Stimulated activated CD8-positive, alpha-beta memory T cell treated with anti-CD3 and anti-CD28 coated beads, Interleukin-15, amount 100 ng/mL, for 4 hours (primary cell): Measurements from ENCODE around the gene ATL3.
"Not testable (repeated sequence)": the region's sequence is repeated elsewhere in the genome, so short reads cannot be mapped to it uniquely, and the experiment has no call there.

ENCODE experiments used
- DNase-seq, 2 donors: peaks; one replicate each; pipeline ENCODE4 v3.0.0-alpha.2; 2020; ENCODE audit warnings: low read depth in 2 of 2

ATL3 gene

DNA sequence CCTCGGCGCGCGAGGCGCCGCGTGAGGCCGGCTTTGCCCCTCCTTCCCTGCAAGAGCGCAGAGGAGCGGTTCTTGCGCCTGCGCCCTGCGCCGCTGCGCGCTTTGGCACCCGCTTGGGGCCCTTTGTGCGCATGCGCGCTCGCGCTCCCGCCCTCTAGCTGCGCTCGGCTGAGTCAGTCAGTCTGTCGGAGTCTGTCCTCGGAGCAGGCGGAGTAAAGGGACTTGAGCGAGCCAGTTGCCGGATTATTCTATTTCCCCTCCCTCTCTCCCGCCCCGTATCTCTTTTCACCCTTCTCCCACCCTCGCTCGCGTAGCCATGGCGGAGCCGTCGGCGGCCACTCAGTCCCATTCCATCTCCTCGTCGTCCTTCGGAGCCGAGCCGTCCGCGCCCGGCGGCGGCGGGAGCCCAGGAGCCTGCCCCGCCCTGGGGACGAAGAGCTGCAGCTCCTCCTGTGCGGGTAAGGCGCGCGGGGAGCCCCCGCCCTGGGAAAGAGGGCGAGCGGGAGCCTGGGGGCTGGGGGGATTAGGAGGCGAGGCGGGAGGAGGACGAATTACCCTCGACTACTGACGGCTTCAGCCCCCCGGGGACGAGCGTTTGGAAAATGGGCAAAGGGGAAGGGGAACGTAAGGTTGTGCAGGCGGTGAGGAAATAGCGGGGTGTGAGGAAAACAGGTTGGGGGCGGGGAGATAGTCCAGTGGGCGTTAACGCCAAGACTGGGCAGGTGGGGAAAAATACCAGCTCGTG is 10.3 kb upstream of the ATL3 start, which contains the start of gene RTN3:
RTN3 (plus strand) TSS at position 180 of the 745 bp plus-strand sequence; CDS start at position 317, 137 bp downstream.
- peak; percentile 94 to 98 for DNase-seq

DNA sequence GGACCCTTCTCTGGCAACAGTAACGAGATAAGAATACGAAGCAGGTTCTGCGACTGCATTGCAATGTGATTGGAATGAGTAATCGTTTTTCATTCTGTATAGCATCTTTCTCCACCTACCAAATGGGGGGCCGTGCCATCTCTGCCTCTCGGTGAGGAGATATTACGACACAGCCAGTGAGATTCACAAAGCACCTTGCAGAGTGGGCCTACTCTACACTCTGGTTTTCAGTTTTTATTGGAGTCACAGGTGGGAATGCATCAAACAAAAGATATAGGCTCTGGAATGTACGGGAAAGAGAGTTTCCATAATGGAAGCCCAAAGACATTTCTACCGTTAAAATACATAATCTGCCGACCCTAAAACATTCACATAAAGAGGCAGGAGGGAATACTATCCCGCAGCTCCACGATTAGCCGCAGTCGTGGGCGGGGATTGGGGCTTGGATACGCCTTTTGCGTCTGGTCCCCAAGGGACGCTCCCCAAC is 9.7 kb upstream of the ATL3 start:
- no peak for DNase-seq

DNA sequence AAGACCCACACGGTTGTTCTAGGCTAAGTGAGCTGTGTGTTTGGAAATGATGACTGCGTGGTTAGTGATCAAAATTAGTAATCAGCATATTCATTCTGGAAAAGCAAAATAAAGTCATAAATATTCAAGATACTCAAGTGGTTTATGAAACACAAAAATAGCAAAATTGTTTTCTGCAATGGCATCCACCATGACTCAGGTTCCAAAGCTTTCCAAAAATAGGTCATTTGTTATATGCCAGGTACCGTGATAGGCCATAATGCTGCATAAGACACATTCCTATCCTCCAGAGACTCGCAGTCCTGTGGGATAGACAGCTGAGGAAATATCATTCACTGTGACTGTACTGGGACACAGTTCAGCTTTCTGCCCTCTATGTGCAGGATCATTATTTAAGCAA is 2.4 kb upstream of the ATL3 start:
- DNase-seq = no peak

DNA sequence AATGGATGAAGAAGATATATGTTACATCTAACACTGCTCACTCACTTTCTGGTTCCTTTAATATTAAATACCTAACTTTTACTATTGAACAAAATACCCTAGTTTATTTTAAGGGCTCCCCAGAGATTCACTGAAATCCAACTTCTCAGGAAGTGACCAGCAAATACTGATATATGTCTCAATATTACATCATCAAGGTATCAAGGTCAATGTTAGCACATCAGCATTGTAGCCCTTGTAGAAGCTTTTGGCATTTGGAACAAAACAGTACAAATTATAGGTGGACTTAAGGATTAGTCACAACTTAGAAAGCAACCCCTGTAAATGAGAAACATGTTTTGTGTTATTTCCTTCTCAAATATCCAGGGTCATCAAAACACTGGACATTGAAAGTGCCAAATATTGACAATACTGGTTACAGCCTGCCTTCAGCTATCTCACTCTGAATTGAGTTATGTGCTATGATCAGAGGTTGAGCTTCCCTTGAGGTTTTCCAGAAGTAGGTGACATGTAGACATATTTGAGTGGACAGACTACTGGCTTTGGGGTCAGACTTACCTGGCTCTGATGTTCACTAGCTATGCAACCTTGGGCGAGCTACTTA is 1.9 kb upstream of the ATL3 start:
- no peak for DNase-seq

DNA sequence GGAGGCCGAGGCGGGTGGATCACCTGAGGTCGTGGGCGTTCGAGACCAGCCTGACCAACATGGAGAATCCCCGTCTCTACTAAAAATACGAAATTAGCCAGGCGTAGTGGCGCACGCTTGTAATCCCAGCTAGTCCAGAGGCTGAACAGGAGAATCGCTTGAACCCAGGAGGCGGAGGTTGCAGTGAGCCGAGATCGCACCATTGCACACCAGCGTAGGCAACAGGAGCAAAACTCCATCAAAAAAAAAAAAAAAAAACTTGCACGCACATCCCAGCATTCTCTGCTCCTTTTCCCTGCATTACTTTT is 934 bp upstream of the ATL3 start:
- DNase-seq = no peak

DNA sequence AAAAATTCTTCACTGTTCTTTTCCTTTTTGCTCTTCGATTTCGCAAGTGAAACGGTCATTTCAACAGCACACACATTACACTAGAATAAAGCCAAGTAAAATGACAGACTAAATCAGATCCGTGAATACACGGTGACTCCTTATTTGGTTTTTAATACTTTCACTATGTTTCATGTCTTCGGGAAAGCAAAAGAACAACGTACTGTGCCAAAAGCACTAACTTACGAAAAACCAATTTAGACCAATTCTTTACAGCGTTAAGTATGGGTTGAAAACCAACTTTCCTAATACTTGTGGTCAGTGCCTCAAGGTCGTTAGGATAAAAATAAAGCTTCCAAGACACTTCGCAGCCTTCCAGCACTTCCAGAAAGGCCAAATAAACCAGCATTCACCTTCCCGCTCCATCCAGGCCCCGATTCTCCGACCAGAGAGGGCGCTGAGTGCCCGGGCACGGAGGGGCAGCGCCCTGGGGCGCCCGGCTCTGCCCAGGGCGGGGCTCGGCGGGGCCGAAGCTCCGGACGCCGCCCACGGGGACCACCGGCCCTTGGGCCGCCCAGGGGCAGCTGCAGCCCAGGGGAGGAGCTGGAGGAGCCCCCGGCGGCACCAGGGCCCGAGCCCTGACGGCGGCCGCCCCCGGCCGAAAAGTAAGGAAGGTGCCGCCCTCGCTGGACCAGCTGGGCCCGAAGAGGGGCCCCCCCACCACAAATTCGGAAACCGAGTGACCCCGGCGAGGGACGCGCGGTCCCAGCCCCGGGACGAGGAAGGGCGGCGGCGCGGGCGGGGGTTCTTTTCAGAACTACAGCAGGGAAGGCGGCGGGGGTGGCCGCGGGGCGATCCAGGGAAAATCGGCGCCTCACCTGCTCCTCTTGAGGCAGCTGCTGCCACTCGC is 499 bp downstream of the ATL3 start:
- DNase-seq = peak in 1 of 2 donors; percentile 8

DNA sequence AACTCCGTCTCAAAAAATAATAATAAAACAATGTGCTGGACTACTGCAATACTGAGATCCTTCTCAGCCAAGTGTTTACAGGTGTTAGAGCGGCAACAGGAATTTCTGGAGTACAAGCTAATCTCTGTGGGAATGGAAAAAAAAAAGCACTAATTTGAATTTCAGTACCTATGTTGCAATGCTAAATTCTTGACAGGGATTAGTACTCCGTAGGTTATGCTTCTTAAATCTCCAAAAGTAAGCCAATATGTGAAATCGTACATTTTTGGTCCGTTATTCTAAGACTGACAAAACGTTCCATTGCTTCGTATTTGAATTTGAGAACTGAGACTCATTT is 1.1 kb downstream of the ATL3 start:
- DNase-seq = no peak

DNA sequence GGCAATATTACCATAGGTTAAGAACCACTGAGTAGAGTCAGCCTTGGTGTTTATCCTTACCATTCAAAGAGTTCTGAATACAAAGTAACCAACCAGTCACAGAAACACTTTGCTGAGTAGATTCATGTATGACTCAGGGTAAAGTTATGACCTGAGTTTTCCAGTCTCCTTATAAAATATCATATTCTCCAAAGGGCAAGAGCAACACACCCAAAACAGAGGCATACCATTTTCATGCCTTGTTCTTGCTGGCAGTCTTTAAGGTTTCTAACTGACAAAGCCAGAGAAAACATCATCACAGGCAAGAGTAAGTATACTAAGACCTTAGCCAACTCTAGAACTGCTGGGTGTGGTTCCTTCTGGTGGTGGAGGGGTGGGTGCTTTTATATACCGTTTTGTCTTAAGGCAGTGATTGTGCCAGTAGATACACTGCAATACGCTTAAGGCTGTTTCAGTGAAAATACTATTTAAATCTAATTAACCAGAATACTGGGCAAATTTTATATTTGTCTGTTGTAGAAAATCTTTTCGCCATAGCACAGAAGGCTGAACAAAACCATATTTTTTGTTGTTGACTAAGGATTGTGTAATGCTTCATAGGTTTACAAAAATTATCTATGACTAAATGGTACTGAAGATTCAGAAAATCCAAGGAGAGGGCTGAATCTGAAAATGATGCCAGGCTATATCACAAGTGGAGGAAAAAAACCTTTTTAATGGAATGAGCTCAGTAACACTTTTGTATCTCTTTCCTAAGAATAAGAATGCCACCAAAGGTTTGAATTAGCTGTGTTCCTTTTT is 3.0 kb downstream of the ATL3 start:
- DNase-seq = no peak

DNA sequence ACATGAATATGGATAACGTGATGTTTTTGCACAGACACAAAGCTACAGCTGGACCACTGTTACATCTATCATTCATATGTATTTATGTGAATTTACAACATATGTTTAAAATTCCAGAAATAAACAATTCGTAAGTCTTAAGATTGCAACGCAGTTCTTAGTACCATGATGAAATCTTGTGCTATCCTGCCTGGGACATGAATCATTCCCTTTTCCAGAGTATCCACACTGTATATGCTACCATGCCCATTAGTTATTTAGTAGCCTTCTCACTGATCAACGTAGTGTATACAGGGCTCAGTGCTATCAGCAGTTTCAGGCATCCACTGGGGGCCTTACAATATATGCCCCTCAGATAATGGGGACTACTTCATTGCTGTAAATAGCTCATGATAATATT is 4.3 kb downstream of the ATL3 start:
- no peak for DNase-seq

DNA sequence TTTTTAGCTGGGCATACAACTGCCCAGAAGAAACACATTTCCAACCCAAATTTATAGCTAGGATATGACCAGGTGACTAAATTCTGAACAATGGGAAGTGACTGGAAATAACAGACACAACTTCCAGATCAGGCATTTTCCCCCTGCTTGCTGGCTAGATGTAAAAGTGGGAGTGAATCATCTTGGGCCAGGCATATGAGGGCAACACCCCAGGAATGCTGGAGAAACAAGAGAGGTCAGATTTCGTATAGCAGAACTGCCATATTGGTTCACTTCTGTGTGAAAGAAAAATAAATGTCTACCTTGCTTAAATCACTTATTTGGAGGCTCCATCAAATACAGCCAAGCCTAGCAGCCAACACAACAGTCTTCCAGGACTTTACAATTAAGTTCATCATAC is 7.4 kb downstream of the ATL3 start:
- no peak for DNase-seq

DNA sequence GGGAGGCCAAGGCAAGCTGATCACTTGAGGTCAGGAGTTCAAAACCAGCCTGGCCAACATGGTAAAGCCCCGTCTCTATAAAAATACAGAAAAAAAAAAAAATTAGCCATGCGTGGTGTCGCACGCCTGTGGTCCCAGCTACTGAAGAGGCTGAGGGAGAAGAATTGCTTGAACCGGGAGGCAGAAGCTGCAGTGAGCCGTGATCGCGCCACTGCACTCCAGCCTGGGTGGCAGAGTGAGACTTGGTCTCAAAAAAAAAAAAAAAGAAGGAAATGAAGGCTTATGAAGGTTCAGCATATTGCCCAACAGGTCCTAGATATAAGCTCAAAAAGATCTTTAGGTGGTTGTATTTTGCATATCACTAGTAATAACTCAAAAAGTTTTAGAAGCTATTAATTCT is 10.2 kb downstream of the ATL3 start:
- no peak for DNase-seq

DNA sequence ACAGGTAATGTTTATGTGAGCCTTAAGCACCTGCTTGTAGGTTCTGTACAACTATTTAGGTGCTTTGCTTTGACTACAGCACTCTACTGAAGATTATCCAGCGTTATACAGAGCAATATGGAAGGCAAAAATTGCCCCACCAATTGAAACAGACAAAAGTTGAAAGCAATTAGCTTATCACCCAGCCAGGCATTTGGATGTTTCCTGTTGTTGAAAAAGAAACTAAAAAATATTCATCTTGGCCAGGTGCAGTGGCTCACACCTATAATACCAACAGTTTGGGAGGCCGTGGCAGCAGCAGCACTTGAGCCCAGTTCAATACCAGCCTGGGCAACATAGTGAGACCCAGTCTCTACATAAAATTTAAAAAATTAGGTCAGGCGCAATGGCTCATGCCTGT is 18.5 kb downstream of the ATL3 start:
- DNase-seq = no peak

DNA sequence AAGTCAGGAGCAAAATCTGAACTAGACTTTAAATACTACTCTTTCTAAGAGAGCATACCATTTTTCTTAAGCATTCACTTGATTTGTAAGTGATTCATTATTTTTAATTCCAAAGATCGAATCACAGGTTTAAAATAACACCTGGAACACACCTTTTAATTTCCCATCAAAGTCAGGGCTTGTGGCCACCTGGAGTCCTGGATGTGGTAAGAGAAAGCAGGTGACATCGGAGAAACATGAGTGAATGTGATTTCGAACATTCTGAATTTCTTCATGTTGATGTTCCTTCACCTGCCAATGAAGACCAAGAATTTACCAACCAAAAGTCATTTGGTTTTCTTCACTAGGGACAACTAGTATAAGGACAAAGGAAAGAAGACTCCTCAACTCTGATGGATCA is 28.0 kb downstream of the ATL3 start:
- no peak for DNase-seq

DNA sequence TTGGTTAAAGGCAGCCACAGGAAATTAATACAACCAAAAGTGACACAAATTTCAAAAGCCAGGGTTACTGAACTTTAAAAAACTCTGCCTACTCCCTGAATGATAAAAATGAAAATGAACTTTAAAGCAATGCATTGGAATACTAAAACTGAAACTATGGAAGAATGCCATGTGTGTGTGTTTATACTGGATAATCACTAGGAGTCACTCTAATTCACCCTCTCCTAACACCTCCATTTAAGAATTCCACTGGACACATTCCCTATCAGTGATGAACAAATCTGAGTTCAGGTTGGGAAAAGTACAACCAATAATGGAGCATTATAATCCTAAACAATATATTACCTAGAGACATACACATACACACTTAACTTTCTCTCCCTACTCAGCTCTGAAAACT is 29.4 kb downstream of the ATL3 start:
- DNase-seq = no peak

DNA sequence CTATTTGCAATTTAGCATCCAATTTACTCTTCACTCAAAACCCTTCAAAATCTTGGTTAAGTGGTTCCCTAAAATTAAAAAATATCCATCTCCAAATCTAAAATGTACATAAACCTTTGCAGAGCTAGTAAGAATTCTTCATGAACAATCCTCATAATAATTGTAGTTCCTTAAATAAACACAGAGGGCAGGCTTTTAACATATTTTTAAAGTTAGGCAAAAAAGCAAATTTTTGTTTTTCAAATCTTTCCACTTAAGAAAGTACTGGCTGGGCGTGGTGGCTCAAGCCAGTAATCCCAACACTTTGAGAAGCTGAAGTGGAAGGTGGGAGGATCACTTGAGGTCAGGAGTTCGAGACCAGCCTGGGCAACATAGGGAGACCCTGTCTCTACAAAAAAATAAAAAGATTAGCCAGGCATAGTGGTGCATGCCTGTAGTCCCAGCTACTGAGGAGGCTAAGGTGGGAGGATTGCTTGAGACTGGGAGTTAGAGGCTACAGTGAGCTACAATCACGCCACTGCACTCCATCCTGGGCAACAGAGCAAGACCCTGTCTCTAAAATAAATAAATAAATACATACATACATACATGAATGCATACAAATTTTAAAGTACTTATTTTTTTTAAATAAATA is 31.9 kb downstream of the ATL3 start:
- DNase-seq = no peak

DNA sequence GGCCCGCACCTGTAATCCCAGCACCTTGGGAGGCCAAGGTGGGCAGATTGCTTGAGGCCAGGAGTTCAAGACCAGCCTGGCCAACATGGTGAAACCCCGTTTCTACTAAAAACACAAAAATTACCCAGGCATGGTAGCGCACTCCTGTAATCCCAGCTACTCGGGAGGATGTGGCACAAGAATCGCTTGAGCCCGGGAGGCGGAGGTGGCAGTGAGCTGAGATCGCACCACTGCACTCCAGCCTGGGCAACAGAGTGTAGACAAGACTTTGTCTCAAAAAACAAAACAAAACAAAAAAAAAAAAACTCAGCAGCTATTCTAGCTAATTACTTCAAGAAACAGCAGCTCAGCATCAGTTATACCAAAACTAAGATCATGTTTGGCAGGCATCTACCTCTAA is 32.7 kb downstream of the ATL3 start:
- not testable (repeated sequence) for DNase-seq

DNA sequence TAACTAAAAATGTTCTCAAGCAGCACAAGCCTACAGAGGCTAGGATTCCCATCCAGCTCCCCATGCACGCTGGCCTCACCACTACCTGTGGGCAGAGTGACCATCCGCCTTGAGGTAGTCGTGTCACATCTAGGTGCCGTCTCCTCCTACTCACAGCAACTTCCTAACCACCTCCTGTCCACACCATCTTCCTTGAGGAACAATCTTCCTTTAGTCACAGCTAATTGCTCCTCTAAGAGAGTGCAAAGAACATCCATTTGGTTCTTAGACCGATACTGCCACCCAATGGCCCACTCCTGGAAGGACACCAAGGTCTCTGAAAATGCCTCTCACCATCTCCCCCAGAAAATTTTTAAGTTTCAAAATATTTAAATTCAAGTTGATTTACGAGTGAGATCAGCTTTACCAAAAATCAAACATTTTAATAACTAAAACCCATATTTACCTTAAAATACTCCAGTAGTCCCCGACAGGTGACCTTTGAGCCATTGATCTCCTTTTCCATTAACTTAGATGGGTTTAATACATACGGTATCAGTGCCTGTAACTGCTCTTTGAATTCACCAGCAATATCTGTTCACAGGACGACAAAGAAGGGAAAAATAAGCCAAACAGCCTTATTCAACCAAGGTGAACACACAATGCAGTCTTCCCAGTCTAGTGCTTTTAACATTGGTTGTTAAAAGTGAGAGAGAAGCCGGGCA is 35.3 kb downstream of the ATL3 start:
- DNase-seq = peak; percentile 14 to 27

DNA sequence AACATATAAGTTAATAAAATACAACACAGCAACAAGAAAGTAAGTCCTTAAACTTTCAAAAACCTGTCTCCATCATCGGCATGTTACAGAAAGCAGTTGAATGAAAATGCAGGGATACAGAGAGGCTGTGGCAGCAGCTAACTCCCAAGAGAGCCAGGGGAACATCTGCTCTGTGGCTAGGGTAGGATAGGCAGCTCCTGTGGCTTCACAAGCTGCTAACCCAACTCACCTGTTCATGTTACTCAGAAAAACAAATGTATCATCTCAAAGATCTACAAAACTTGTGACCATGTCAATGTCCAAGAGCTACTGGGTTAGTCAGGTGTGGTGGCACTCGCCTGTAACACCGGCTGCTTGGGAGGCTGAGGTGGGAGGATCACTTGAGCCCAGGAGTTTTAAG is 41.8 kb downstream of the ATL3 start:
- no peak for DNase-seq

DNA sequence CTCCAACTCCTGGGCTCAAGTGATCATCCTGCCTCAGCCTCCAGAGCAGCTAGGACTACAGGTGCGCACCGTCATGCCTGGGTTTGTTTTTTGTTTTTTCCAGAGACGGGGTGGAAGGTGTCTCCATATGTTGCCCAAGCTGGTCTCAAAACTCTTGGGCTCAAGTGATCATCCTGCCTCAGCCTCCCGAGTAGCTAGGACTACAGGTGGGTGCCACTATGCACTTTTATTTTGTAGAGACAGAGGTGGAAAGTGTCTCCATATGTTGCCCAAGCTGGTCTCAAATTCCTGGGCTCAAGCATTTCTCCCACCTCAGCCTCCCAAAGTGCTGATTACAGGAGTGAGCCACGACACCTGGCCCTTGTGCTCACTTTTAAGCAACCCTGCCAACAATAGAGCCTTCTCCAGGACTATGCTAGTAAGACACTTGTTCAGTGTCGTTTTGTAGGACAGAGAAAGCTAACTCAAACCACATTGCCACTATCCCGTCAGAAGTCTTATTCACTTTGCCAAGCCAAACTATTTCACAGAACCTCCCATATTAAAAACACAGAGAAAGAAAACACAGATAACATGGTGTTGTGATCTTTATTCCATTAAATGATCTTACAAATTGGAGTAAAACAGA is 47.5 kb downstream of the ATL3 start:
- no peak for DNase-seq

DNA sequence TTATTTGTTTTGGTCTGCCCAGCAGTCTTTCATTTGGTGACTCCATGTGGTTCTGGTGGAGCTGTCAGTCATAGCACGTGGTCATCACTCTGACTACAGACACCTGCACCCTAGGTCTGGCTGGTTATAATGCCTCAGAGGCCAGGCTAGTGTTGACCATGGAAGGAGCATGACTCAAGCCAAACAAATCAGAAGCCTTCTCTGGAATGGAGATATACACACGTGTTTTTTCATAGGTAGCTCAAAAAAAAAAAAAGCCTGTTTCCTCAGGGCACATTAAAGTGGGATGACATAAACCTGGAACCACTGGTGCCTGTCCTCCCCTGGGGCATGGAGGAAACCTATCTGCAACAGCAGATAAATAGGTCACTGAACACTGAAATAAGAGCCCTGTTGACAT is 48.9 kb downstream of the ATL3 start:
- no peak for DNase-seq
